H1 (cell line): Measurements from ENCODE around the gene IKBIP. TPM values are rescaled to one million over a fixed set of nuclear protein-coding genes. Genes with fewer than 3 reads are reported as not detected.
A peak's percentile ranks its signal among the peaks of the same experiment; 100 is the strongest.

Experiments
- EGR1 ChIP-seq: IDR thresholded peaks from 2 replicates; pipeline ENCODE4 v1.6.1; 2011; ENCODE audit warnings: low read depth, low read length, borderline replicate concordance
- EP300 ChIP-seq, 2 experiments: IDR thresholded peaks; 1 replicate in 1 of 2; 2 replicates in 1 of 2; pipeline ENCODE4 v1.6.1; 2011 to 2012; ENCODE audit warnings: low read depth in 2 of 2, low read length in 2 of 2, mild to moderate bottlenecking in 2 of 2, borderline replicate concordance in 1 of 2, inconsistent platforms in 1 of 2, moderate library complexity in 1 of 2
- EZH2 ChIP-seq: fragments of 200-600 bp; sonication (generic); IDR thresholded peaks from 2 replicates; pipeline ENCODE4 v1.7.1; 2012; ENCODE audit warnings: low read depth, mild to moderate bottlenecking, moderate library complexity, low read length, inconsistent platforms; ENCODE audit not compliant: severe bottlenecking
- KDM1A ChIP-seq: fragments of 200-600, 300-600 bp; sonication (generic); IDR thresholded peaks from 2 replicates; pipeline ENCODE4 v1.7.1; 2016; ENCODE audit warnings: mild to moderate bottlenecking, low read length, borderline replicate concordance
- KDM4A ChIP-seq: IDR thresholded peaks from one replicate; pipeline ENCODE4 v1.7.1; 2012; ENCODE audit warnings: low read depth, mild to moderate bottlenecking, moderate library complexity, low read length, inconsistent platforms; ENCODE audit not compliant: severe bottlenecking
- POU5F1 ChIP-seq: IDR thresholded peaks from 2 replicates; pipeline ENCODE4 v1.6.1; 2011; ENCODE audit warnings: low read depth, mild to moderate bottlenecking, low read length, moderate library complexity
- RBBP5 ChIP-seq: IDR thresholded peaks from 2 replicates; pipeline ENCODE4 v1.7.1; 2012; ENCODE audit warnings: low read depth, mild to moderate bottlenecking, inconsistent platforms, low read length, moderate library complexity, borderline replicate concordance
- SP1 ChIP-seq: IDR thresholded peaks from 2 replicates; pipeline ENCODE4 v1.6.1; 2011; ENCODE audit warnings: low read depth, low read length
- TEAD4 ChIP-seq: IDR thresholded peaks from 2 replicates; pipeline ENCODE4 v1.6.1; 2012; ENCODE audit warnings: low read depth, low read length, inconsistent platforms, mixed read lengths
- polyA plus RNA-seq, 7 experiments: library from polyadenylated mRNA; depleted of rRNA in 3 of 7; stranded (reverse) in 5 of 7; unstranded in 2 of 7; fragments of >200 nt in 5 of 7; fragments of 200-250 nt in 2 of 7; gene quantifications; 1 replicate in 5 of 7; 2 replicates in 1 of 7; 4 replicates in 1 of 7; pipeline versions ENCODE4 v1.2.1 to v1.2.3, GENCODE V29; 2011 to 2013; ENCODE audit warnings: missing spikeins in 2 of 7, mixed read lengths in 2 of 7
- total RNA-seq: library from RNA; stranded (reverse); fragmentation: NEBNext Ultra II Directional; extraction: Animal tissue kit (Norgen Biotek cat#: 25700); gene quantifications from 2 replicates; pipeline ENCODE4 v1.2.1, GENCODE V29; 2021
- TF ChIP-seq, protein P1 (sequence below): IDR thresholded peaks from 2 replicates; pipeline ENCODE4 v1.6.1; 2011; ENCODE audit warnings: low read length, improper control_type of control experiment
- TF ChIP-seq, protein P2 (sequence below): fragments of 300-600 bp; sonication (generic); IDR thresholded peaks from 2 replicates; pipeline ENCODE4 v1.7.1; 2012; ENCODE audit warnings: low read length, moderate library complexity, mild to moderate bottlenecking, inconsistent platforms; ENCODE audit not compliant: insufficient replicate concordance

Gene IKBIP
- total and polyA plus RNA-seq, 2 of the 8 experiments (the other 6 are each of a cell fraction or from before 2014, with no cell fraction given), result 2.7 to 12.4 TPM

DNA sequence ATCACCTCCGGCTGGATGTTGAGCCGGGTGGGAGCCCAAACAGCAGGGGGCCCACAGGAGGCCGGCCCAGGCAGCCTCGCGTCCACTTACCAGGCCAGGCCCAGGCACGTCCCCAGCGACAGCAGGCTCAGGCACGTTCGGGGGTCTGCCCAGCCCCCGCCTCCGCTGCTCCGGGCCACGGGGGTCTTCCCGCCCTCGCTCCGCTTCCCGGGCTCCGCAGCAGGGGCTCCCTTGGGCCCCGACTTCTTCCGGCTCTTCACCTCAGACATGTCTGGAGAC is 216 bp downstream of the IKBIP start (continued):
- TF ChIP-seq, protein P1, sequence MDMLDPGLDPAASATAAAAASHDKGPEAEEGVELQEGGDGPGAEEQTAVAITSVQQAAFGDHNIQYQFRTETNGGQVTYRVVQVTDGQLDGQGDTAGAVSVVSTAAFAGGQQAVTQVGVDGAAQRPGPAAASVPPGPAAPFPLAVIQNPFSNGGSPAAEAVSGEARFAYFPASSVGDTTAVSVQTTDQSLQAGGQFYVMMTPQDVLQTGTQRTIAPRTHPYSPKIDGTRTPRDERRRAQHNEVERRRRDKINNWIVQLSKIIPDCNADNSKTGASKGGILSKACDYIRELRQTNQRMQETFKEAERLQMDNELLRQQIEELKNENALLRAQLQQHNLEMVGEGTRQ, result no peak
- no peak for TF ChIP-seq SP1
- peak; percentile 91; the same call in 1 of the 2 replicates for TF ChIP-seq RBBP5
- TF ChIP-seq KDM1A, result no peak
- no peak for TF ChIP-seq EGR1
- TF ChIP-seq EP300 (IDR thresholded peaks at IDR 0.05; ENCODE audit: borderline replicate concordance in 1 of 2, low read depth in 2 of 2, low read length in 2 of 2), result no peak
- TF ChIP-seq TEAD4, result no peak
- TF ChIP-seq POU5F1, result no peak
- TF ChIP-seq KDM4A, result peak; percentile 56
- TF ChIP-seq, protein P2, sequence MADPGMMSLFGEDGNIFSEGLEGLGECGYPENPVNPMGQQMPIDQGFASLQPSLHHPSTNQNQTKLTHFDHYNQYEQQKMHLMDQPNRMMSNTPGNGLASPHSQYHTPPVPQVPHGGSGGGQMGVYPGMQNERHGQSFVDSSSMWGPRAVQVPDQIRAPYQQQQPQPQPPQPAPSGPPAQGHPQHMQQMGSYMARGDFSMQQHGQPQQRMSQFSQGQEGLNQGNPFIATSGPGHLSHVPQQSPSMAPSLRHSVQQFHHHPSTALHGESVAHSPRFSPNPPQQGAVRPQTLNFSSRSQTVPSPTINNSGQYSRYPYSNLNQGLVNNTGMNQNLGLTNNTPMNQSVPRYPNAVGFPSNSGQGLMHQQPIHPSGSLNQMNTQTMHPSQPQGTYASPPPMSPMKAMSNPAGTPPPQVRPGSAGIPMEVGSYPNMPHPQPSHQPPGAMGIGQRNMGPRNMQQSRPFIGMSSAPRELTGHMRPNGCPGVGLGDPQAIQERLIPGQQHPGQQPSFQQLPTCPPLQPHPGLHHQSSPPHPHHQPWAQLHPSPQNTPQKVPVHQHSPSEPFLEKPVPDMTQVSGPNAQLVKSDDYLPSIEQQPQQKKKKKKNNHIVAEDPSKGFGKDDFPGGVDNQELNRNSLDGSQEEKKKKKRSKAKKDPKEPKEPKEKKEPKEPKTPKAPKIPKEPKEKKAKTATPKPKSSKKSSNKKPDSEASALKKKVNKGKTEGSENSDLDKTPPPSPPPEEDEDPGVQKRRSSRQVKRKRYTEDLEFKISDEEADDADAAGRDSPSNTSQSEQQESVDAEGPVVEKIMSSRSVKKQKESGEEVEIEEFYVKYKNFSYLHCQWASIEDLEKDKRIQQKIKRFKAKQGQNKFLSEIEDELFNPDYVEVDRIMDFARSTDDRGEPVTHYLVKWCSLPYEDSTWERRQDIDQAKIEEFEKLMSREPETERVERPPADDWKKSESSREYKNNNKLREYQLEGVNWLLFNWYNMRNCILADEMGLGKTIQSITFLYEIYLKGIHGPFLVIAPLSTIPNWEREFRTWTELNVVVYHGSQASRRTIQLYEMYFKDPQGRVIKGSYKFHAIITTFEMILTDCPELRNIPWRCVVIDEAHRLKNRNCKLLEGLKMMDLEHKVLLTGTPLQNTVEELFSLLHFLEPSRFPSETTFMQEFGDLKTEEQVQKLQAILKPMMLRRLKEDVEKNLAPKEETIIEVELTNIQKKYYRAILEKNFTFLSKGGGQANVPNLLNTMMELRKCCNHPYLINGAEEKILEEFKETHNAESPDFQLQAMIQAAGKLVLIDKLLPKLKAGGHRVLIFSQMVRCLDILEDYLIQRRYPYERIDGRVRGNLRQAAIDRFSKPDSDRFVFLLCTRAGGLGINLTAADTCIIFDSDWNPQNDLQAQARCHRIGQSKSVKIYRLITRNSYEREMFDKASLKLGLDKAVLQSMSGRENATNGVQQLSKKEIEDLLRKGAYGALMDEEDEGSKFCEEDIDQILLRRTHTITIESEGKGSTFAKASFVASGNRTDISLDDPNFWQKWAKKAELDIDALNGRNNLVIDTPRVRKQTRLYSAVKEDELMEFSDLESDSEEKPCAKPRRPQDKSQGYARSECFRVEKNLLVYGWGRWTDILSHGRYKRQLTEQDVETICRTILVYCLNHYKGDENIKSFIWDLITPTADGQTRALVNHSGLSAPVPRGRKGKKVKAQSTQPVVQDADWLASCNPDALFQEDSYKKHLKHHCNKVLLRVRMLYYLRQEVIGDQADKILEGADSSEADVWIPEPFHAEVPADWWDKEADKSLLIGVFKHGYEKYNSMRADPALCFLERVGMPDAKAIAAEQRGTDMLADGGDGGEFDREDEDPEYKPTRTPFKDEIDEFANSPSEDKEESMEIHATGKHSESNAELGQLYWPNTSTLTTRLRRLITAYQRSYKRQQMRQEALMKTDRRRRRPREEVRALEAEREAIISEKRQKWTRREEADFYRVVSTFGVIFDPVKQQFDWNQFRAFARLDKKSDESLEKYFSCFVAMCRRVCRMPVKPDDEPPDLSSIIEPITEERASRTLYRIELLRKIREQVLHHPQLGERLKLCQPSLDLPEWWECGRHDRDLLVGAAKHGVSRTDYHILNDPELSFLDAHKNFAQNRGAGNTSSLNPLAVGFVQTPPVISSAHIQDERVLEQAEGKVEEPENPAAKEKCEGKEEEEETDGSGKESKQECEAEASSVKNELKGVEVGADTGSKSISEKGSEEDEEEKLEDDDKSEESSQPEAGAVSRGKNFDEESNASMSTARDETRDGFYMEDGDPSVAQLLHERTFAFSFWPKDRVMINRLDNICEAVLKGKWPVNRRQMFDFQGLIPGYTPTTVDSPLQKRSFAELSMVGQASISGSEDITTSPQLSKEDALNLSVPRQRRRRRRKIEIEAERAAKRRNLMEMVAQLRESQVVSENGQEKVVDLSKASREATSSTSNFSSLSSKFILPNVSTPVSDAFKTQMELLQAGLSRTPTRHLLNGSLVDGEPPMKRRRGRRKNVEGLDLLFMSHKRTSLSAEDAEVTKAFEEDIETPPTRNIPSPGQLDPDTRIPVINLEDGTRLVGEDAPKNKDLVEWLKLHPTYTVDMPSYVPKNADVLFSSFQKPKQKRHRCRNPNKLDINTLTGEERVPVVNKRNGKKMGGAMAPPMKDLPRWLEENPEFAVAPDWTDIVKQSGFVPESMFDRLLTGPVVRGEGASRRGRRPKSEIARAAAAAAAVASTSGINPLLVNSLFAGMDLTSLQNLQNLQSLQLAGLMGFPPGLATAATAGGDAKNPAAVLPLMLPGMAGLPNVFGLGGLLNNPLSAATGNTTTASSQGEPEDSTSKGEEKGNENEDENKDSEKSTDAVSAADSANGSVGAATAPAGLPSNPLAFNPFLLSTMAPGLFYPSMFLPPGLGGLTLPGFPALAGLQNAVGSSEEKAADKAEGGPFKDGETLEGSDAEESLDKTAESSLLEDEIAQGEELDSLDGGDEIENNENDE, result no peak
- TF ChIP-seq EZH2, result no peak
